Common myeloid progenitor, CD34-positive (primary cell): ENCODE data around the gene DPY30.

Experiments used
- CTCF ChIA-PET: fragments of 350-600 bp; sonication (Branson Sonifier 250); formaldehyde crosslinking; loops from one replicate; lab custom pipeline; 2021; ENCODE audit warnings: antibody characterized with exemption; lab: Charles Lee
- POLR2A ChIA-PET: fragments of 350-600 bp; sonication (Branson Sonifier 250); formaldehyde crosslinking; loops from one replicate; lab custom pipeline; 2021; ENCODE audit warnings: antibody characterized with exemption; lab: Charles Lee
- DNase-seq, 3 donors: peaks; one replicate each; pipeline versions ENCODE4 v3.0.0 to v3.0.0-alpha.2; 2013
- H3K27ac ChIP-seq, 2 experiments: 1 replicate in 1 of 2; 2 replicates in 1 of 2; pipeline ENCODE4 v1.7.0; 2013; ENCODE audit warnings: inconsistent platforms in 2 of 2, low read length in 2 of 2, mild to moderate bottlenecking in 2 of 2, low read depth in 1 of 2, moderate library complexity in 1 of 2; ENCODE audit not compliant: severe bottlenecking in 2 of 2, insufficient read depth in 1 of 2, poor library complexity in 1 of 2
- H3K27me3 ChIP-seq, 5 experiments: replicated peaks in 2 of 5; 1 replicate in 3 of 5; 2 replicates in 2 of 5; pipeline versions ENCODE4 v1.6.1 to v1.7.0; 2013; ENCODE audit warnings: low read length in 4 of 5, mild to moderate bottlenecking in 2 of 5, moderate library complexity in 2 of 5, inconsistent platforms in 1 of 5; ENCODE audit not compliant: insufficient read depth in 5 of 5, control insufficient read depth in 4 of 5
- H3K36me3 ChIP-seq, 4 experiments: 1 replicate in 2 of 4; 2 replicates in 2 of 4; pipeline versions ENCODE4 v1.6.1 to v1.7.0; 2013; ENCODE audit warnings: low read length in 3 of 4, control low read depth in 1 of 4, mild to moderate bottlenecking in 1 of 4; ENCODE audit not compliant: control insufficient read depth in 4 of 4, insufficient read depth in 4 of 4
- H3K4me1 ChIP-seq, 4 experiments: 1 replicate in 3 of 4; 2 replicates in 1 of 4; pipeline versions ENCODE4 v1.6.1 to v1.7.1; 2013; ENCODE audit warnings: low read length in 3 of 4, mild to moderate bottlenecking in 3 of 4, control low read depth in 1 of 4, inconsistent platforms in 1 of 4, moderate library complexity in 1 of 4; ENCODE audit not compliant: control insufficient read depth in 4 of 4, insufficient read depth in 4 of 4; ENCODE audit errors: control extremely low read depth in 1 of 4
- H3K4me3 ChIP-seq, 7 experiments: 1 replicate in 4 of 7; 2 replicates in 3 of 7; pipeline versions ENCODE4 v1.5.1 to v1.7.0; 2013; ENCODE audit warnings: mild to moderate bottlenecking in 7 of 7, low read length in 6 of 7, moderate library complexity in 6 of 7, inconsistent platforms in 2 of 7, low read depth in 2 of 7, control low read depth in 1 of 7; ENCODE audit not compliant: insufficient read depth in 4 of 7, control insufficient read depth in 1 of 7; ENCODE audit errors: extremely low read depth in 1 of 7
- H3K9me3 ChIP-seq, 5 experiments: 1 replicate in 4 of 5; 2 replicates in 1 of 5; pipeline versions ENCODE4 v1.6.1 to v1.7.1; 2013; ENCODE audit warnings: low read length in 4 of 5, mild to moderate bottlenecking in 2 of 5, inconsistent platforms in 1 of 5, low read depth in 1 of 5, moderate library complexity in 1 of 5; ENCODE audit not compliant: control insufficient read depth in 4 of 5, insufficient read depth in 2 of 5; ENCODE audit errors: control extremely low read depth in 1 of 5
- WGBS: methylation state at CpG from one replicate; pipeline ENCODE4 v1.1.5; 2013; ENCODE audit not compliant: insufficient coverage; 5-methylcytosine and 5-hydroxymethylcytosine counted together

DPY30 gene

GRCh38 chr2:31979956-31980355 is 59.6 kb downstream of the DPY30 start:
- 94% methylated on average over 2 of the region's 3 CpGs for WGBS
- Histone ChIP-seq H3K27me3 (no peaks in the 10 kb centered on the region), H3K9me3 (no peaks in the 10 kb centered on the region), H3K4me3 (no peak overlapping the region), H3K4me1 (peaks cover 2 to 20% (median 14%) of the 10 kb centered on the region in 4 experiments), H3K27ac (no peak overlapping the region), H3K36me3 (peaks cover 0 to 3% (median 1%) of the 10 kb centered on the region in 4 experiments)
- ChIA-PET POLR2A (interaction anchor here (0.7 kb wide), 1 partner anchor 23 kb away, joined by 3 read pairs; no protein-coding TSS in a partner anchor), CTCF (no interaction called here)
- no peak for DNase-seq

GRCh38 chr2:31979018-31979417 is 60.6 kb downstream of the DPY30 start:
- H3K27me3 ChIP-seq = no peaks in the 10 kb centered on the region
- POLR2A ChIA-PET = interaction anchor here (0.7 kb wide), 1 partner anchor 25 kb away, joined by 3 read pairs; no protein-coding TSS in a partner anchor
- CTCF ChIA-PET = no interaction called here

DNA sequence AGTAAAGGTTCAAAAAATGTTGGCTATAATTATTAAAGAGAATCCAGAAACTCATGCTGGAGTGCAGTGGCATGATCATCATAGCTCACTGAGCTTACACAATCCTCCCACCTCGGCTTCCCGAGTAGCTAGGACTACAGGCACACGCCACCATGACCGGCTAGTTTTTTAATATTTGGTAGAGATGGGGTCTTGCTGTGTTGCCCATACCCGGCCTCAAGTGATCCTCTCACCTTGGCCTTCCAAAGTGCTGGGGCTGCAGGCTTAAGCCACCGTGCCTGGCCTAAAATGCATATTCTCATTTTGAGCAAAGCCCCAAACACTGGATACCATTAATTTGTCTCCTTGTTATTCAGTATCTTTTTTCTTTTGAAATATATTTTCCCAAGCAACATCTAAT is 61.2 kb downstream of the DPY30 start:
- Histone ChIP-seq H3K4me1 (peaks cover 2 to 28% (median 14%) of the 10 kb centered on the region in 4 experiments), H3K4me3 (no peak overlapping the region), H3K36me3 (no peaks in the 10 kb centered on the region), H3K27me3 (no peaks in the 10 kb centered on the region), H3K27ac (no peak overlapping the region), H3K9me3 (no peaks in the 10 kb centered on the region)
- POLR2A ChIA-PET = no interaction called here
- WGBS = 97% methylated on average over 6 of the region's 6 CpGs
- no peak for DNase-seq
- CTCF ChIA-PET = no interaction called here

More at GRCh38 chr2:31979018-31979417, 60.6 kb downstream of the DPY30 start:
- H3K9me3 ChIP-seq = no peaks in the 10 kb centered on the region
- no CpG with 5 or more reads among the region's 3 CpGs for WGBS
- peaks cover 0 to 3% (median under 1%) of the 10 kb centered on the region in 4 experiments for H3K36me3 ChIP-seq
- no peak overlapping the region for H3K27ac ChIP-seq
- no peak for DNase-seq
- H3K4me3 ChIP-seq = no peak overlapping the region
- H3K4me1 ChIP-seq = peaks cover 2 to 24% (median 14%) of the 10 kb centered on the region in 4 experiments
